ENCODE measurements around the gene GATA5. TPM values are rescaled to one million over a fixed set of nuclear protein-coding genes. Genes with fewer than 3 reads are reported as not detected.

GATA5 gene
- total RNA-seq, 1 donor from 2014 or later: not detected

- H3K9me3 ChIP-seq: no peaks in the 10 kb centered on the region
- no peak for DNase-seq (ENCODE audit: low spot score in 2 of 2)
- no peak overlapping the region for H3K4me3 ChIP-seq
- no peak for TF ChIP-seq CTCF (IDR thresholded peaks at IDR 0.05)
- no peaks in the 10 kb centered on the region for H3K36me3 ChIP-seq
- no peak overlapping the region for H3K27ac ChIP-seq
- H3K4me1 ChIP-seq: no peaks in the 10 kb centered on the region
- intact Hi-C loops (cut with DNase I): no loop called here
- H3K27me3 ChIP-seq: no peaks in the 10 kb centered on the region
Observed at GRCh38 chr20:62449951-62450691, 25.7 kb downstream of the GATA5 start.

- Histone ChIP-seq H3K4me1 (no peaks in the 10 kb centered on the region), H3K9me3 (no peaks in the 10 kb centered on the region), H3K27me3 (no peaks in the 10 kb centered on the region), H3K27ac (no peak overlapping the region), H3K4me3 (no peak overlapping the region), H3K36me3 (no peaks in the 10 kb centered on the region)
- intact Hi-C loops (cut with DNase I): no loop called here
- no peak for TF ChIP-seq CTCF (IDR thresholded peaks at IDR 0.05)
- no peak for DNase-seq (ENCODE audit: low spot score in 2 of 2)
Observed at GRCh38 chr20:62448788-62449187, 27.0 kb downstream of the GATA5 start.

- H3K36me3 ChIP-seq: no peaks in the 10 kb centered on the region
- H3K27me3 ChIP-seq: no peaks in the 10 kb centered on the region
- TF ChIP-seq CTCF (IDR thresholded peaks at IDR 0.05): no peak
- intact Hi-C loops (cut with DNase I): no loop called here
- DNase-seq (ENCODE audit: low spot score in 2 of 2): no peak
- no peak overlapping the region for H3K27ac ChIP-seq
- no peaks in the 10 kb centered on the region for H3K9me3 ChIP-seq
- H3K4me1 ChIP-seq: no peaks in the 10 kb centered on the region
- H3K4me3 ChIP-seq: no peak overlapping the region
Observed at GRCh38 chr20:62448038-62448437, 27.8 kb downstream of the GATA5 start.

- intact Hi-C loops (cut with DNase I): no loop called here
- Histone ChIP-seq H3K4me3 (no peak overlapping the region), H3K27ac (no peak overlapping the region), H3K27me3 (no peaks in the 10 kb centered on the region), H3K4me1 (no peaks in the 10 kb centered on the region), H3K36me3 (no peaks in the 10 kb centered on the region), H3K9me3 (no peaks in the 10 kb centered on the region)
- no peak for DNase-seq (ENCODE audit: low spot score in 2 of 2)
- TF ChIP-seq CTCF (IDR thresholded peaks at IDR 0.05): no peak
Observed at GRCh38 chr20:62446888-62447869, 28.6 kb downstream of the GATA5 start.

DNA sequence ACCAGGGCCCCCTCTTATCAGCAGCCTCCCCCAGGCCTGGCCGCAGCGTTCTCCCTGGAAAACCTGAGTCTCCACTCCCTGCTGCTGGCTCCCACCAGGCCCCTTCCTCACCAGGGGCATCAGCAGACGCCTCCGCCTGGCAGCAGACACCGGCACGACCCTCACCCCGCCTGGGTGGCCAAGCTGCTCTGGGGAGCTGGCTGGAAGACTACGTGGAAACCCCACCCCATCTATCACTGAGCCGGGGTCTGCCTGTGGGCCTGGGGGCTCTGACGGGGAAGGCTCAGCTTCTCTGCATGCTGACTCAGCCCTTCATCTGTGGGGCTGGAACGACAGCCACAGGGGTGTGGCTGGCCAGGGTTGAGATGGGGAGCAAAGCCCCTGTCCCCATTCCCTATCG is 29.3 kb downstream of the GATA5 start:
- TF ChIP-seq CTCF (IDR thresholded peaks at IDR 0.05): no peak
- intact Hi-C loops (cut with DNase I): no loop called here

More for the DNA sequence above, 29.3 kb downstream of the GATA5 start:
- no peaks in the 10 kb centered on the region for H3K27me3 ChIP-seq
- H3K36me3 ChIP-seq: no peaks in the 10 kb centered on the region
- no peaks in the 10 kb centered on the region for H3K4me1 ChIP-seq
- no peak overlapping the region for H3K27ac ChIP-seq
- DNase-seq (ENCODE audit: low spot score in 2 of 2): no peak
- H3K4me3 ChIP-seq: no peak overlapping the region
- no peaks in the 10 kb centered on the region for H3K9me3 ChIP-seq

All from ascending aorta (tissue), 2 donors.